ENCODE data around the gene ZNF189.

The ZNF189 gene

GRCh38 chr9:101450931-101451330, 52.3 kb downstream of the ZNF189 start:
- DNase-seq (ENCODE audit: low spot score) = no peak

DNA sequence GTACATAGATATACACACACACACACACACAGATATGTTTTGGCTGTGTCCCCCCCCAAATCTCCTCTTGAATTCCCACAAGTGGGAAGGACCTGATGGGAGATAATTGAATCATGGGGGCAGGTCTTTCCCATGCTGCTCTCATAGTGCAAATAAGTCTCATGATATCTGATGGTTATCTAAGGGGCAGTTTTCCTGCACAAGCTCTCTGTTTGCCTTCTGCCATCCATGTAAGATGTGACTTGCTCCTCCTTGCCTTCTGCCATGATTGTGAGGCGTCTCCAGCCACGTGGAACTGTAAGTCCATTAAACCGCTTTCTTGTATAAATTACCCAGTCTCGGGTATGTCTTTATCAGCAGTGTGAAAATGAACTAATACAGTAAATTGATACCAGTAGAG, 52.8 kb downstream of the ZNF189 start:
- DNase-seq (ENCODE audit: low spot score) = no peak

- DNase-seq (ENCODE audit: low spot score) = no peak
Observed at GRCh38 chr9:101453776-101454570, 55.3 kb downstream of the ZNF189 start.

DNA sequence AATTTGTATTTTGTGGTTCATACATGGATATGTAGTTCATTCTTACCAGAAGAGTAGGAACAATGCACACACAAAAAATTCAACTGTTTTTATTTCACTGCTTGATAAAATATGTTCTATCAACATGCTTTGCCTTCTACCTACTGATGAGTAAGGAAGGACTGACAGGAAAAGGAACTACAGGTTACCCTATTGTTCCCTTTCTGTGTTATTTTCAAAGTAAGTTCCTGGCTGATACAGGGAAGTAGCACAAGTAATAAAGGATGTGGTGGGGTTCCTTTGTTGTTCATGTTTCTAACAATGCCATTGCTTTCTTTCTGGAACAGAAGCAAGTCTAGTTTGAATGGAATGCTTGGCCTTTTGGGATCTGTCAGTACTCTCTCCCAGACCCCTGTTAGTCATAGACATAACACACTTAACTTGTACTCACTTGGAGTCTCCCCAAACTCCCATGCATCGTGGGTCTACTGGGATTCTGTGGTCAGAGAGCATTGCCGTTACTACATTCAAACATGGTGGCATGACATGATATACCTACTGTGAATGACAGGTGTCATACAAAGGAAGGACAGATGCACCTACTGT, 57.1 kb downstream of the ZNF189 start:
- DNase-seq (ENCODE audit: low spot score) = peak; percentile 66

DNA sequence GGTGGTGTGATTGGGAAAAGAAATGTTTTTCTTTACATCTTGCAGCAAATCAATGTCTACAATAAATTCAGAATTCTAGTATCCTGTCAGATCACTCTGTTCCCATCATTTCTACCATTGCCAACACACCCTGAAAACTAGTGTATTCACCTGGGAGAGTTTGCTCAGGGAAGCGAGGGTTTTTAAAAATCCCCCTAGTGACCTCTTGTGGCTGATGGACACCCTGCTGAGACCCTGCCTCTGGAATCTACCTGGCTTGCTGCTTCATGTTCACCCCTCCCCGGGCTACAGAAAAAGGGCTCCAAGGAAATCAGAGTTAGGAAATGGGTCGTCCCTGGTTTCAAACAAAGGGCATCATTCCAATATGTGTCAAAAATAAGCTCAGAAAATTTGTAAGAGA, 58.4 kb downstream of the ZNF189 start:
- no peak for DNase-seq (ENCODE audit: low spot score)

DNA sequence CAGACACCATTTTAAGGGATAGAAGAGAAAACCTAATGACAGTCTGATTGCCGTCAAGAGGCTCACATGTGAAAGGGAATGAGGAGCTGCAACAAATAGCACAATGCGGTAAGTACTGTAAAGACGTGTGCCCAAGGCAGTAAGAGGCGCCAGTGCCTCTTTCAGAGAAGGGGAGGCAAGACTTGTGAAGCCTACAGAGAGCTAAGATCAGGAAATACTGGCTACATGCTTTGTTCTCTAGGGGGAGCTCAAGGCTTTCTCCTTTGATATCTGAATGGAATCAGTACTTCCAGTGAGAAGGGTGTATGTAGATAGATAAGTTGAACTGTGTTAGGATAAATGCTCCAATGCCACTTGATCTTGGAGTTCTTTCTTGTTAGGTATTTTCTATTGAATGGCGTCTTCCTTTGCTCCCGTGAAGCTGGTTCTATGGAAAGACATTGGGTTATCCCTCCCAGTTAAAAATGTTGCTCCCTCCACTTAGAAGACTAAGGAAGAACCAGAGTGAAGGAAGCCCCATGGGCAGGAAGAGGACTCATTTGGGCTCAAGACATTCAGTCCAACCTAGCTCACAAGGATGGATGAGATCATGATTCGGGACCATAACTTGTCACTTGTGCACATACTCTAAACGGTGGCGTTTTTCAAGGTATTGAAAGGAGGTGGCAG, 60.4 kb downstream of the ZNF189 start:
- DNase-seq (ENCODE audit: low spot score) = peak; percentile 64

Measured in hepatic stellate cell (primary cell).